Small intestine (tissue), 7 donors: ENCODE data around the gene OSBP2. TPM values are rescaled to one million over a fixed set of nuclear protein-coding genes. Genes with fewer than 3 reads are reported as not detected.

ENCODE experiments used
- DNase-seq, 2 donors: peaks; one replicate each; pipeline versions ENCODE4 v3.0.0 to v3.0.0-alpha.2; 2013
- FAIRE-seq: peaks from 2 replicates; lab custom pipeline; 2012; peaks lifted over from hg19 to GRCh38; lab: Jason Lieb, UNC
- H3K27ac ChIP-seq, 3 donors: one replicate each; pipeline ENCODE4 v1.5.1; 2013; ENCODE audit warnings: low read length in 2 of 3, mild to moderate bottlenecking in 2 of 3, control low read depth in 1 of 3, inconsistent platforms in 1 of 3, low read depth in 1 of 3, moderate library complexity in 1 of 3
- H3K27me3 ChIP-seq, 3 donors: one replicate each; pipeline ENCODE4 v1.6.1; 2013; ENCODE audit warnings: low read length in 3 of 3, inconsistent platforms in 1 of 3; ENCODE audit not compliant: control insufficient read depth in 3 of 3, insufficient read depth in 3 of 3
- H3K36me3 ChIP-seq, 3 donors: one replicate each; pipeline ENCODE4 v1.6.1; 2013; ENCODE audit warnings: low read length in 3 of 3, inconsistent platforms in 1 of 3, low read depth in 1 of 3, mild to moderate bottlenecking in 1 of 3, moderate library complexity in 1 of 3; ENCODE audit not compliant: control insufficient read depth in 3 of 3, insufficient read depth in 2 of 3
- H3K4me1 ChIP-seq, 3 donors: one replicate each; pipeline ENCODE4 v1.6.1; 2013; ENCODE audit warnings: low read length in 2 of 3, inconsistent platforms in 1 of 3, low read depth in 1 of 3, mild to moderate bottlenecking in 1 of 3, moderate library complexity in 1 of 3; ENCODE audit not compliant: control insufficient read depth in 3 of 3, insufficient read depth in 2 of 3
- H3K4me3 ChIP-seq, 3 donors: one replicate each; pipeline ENCODE4 v1.5.1; 2013; ENCODE audit warnings: low read length in 3 of 3, control low read depth in 1 of 3, inconsistent platforms in 1 of 3, low read depth in 1 of 3, mild to moderate bottlenecking in 1 of 3, moderate library complexity in 1 of 3
- H3K9me3 ChIP-seq, 2 donors: one replicate each; pipeline ENCODE4 v1.6.1; 2013; ENCODE audit warnings: low read depth in 1 of 2, low read length in 1 of 2; ENCODE audit not compliant: control insufficient read depth in 2 of 2, insufficient read depth in 1 of 2
- WGBS, 3 donors: extraction: QIAGEN DNeasy Blood & Tissue Kit; methylation state at CpG; one replicate each; pipeline ENCODE4 v1.1.7; 2013; 5-methylcytosine and 5-hydroxymethylcytosine counted together
- polyA plus RNA-seq, 4 donors: library from polyadenylated mRNA; stranded (reverse) in 3 of 4; unstranded in 1 of 4; fragments of 200-250 nt in 3 of 4; fragments of 120-200 nt in 1 of 4; gene quantifications; one replicate each; pipeline versions ENCODE4 v1.2.1 to v1.2.3, GENCODE V29; 2013
- donor health status: healthy with polysubstance abuse.
- donor health status: control.
- donor health status: control.
- donor health status: Bipolar disorder and iron deficiency.
- donor health status: healthy.

The OSBP2 gene
- polyA plus RNA-seq, 4 donors = 1.3 to 99.3 (median 1.8) TPM

GRCh38 chr22:30882184-30882717 is 187.6 kb downstream of the OSBP2 start:
- Histone ChIP-seq H3K27ac (peak overlapping the region; percentile 25 to 89 (median 27)), H3K36me3 (peaks cover 0 to 37% (median 0%) of the 10 kb centered on the region in 3 donors), H3K4me1 (peaks cover 0 to 78% (median 0%) of the 10 kb centered on the region in 3 donors), H3K27me3 (no peaks in the 10 kb centered on the region), H3K4me3 (peak overlapping the region in 1 of 3 donors; percentile 56), H3K9me3 (no peaks in the 10 kb centered on the region)
- DNase-seq (peak in 1 of 2 donors; percentile 51), FAIRE-seq (no peak)
- 36 to 66% (median 43%) methylated on average over 6 of the region's 6 CpGs for WGBS, 3 donors

DNA sequence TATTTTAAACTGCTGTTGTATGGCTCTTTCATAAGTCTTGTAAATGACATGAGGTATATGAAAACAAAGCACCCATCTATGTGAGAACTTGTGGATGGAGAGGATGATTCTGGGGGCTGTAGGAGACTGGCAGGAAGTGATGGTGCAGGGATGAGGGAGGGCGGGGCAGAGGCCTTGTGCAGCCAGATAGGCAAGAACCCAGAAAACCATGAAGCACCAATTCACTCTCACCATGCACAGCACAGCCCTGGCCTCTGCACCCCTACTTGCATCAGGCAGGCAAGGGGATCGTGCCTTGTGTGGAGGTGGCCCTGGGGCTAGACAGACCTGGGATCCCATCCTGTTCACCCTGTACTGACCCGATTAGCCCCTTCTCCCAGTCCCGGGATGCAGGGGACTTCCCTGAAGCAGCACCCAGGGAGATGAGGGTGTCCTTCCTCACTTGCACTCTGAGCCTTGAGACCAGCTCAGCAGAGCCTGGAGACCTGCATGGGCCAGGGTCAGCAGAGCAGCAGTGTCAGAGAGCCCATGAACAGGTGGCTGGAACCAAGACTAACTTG is 188.4 kb downstream of the OSBP2 start:
- Histone ChIP-seq H3K4me3 (peak overlapping the region in 1 of 3 donors; percentile 56), H3K9me3 (no peaks in the 10 kb centered on the region), H3K27ac (peak overlapping the region in 1 of 3 donors; percentile 89), H3K4me1 (peaks cover 0 to 73% (median 0%) of the 10 kb centered on the region in 3 donors), H3K27me3 (no peaks in the 10 kb centered on the region), H3K36me3 (peaks cover 0 to 45% (median 0%) of the 10 kb centered on the region in 3 donors)
- FAIRE-seq = no peak
- no peak for DNase-seq
- 88 to 94% (median 88%) methylated on average over 4 of the region's 4 CpGs for WGBS, 3 donors

GRCh38 chr22:30883586-30884145 is 189.0 kb downstream of the OSBP2 start:
- 92 to 97% (median 97%) methylated on average over 7 of the region's 7 CpGs for WGBS, 3 donors
- FAIRE-seq (no peak), DNase-seq (no peak)
- Histone ChIP-seq H3K4me3 (peak overlapping the region in 1 of 3 donors; percentile 56), H3K27me3 (no peaks in the 10 kb centered on the region), H3K9me3 (no peaks in the 10 kb centered on the region), H3K36me3 (peaks cover 0 to 51% (median 0%) of the 10 kb centered on the region in 3 donors), H3K4me1 (peaks cover 0 to 67% (median 0%) of the 10 kb centered on the region in 3 donors), H3K27ac (peak overlapping the region in 1 of 3 donors; percentile 89)

- DNase-seq = no peak
- no peaks in the 10 kb centered on the region for H3K9me3 ChIP-seq
These were observed 189.7 kb downstream of the OSBP2 start for GRCh38 chr22:30884211-30885000.

DNA sequence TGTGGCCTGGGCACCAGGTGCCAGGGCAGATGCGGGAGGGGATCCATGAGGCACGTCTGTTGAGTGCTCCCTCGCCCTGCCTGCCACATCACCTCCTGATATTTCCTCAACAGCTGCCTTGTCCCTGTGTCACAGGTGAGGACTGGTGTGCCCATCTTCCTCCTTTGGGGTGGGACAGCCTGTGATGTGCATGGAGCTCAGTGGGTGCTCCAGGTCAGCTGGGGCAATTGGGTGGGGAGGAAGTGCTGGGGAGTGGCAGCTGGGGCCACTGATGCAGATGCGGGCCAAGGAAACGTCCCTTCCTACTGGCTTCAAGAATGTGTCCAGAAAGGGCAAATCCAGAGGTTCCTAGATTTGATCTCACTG is 190.3 kb downstream of the OSBP2 start:
- H3K4me1 ChIP-seq = peaks cover 0 to 64% (median 0%) of the 10 kb centered on the region in 3 donors
- no peaks in the 10 kb centered on the region for H3K27me3 ChIP-seq
- no peak for DNase-seq
- no peak for FAIRE-seq
- WGBS, 3 donors = 75 to 77% (median 75%) methylated on average over 5 of the region's 5 CpGs
- H3K9me3 ChIP-seq = no peaks in the 10 kb centered on the region
- no peak overlapping the region for H3K27ac ChIP-seq
- no peak overlapping the region for H3K4me3 ChIP-seq
- H3K36me3 ChIP-seq = peaks cover 0 to 64% (median 0%) of the 10 kb centered on the region in 3 donors

More at GRCh38 chr22:30884211-30885000, 189.7 kb downstream of the OSBP2 start:
- WGBS, 3 donors = 87 to 88% (median 88%) methylated on average over 16 to 18 of the region's 18 CpGs
- Histone ChIP-seq H3K4me3 (peak overlapping the region in 1 of 3 donors; percentile 56), H3K36me3 (peaks cover 0 to 59% (median 0%) of the 10 kb centered on the region in 3 donors), H3K4me1 (peaks cover 0 to 64% (median 0%) of the 10 kb centered on the region in 3 donors), H3K27ac (no peak overlapping the region), H3K27me3 (no peaks in the 10 kb centered on the region)
- no peak for FAIRE-seq

DNA sequence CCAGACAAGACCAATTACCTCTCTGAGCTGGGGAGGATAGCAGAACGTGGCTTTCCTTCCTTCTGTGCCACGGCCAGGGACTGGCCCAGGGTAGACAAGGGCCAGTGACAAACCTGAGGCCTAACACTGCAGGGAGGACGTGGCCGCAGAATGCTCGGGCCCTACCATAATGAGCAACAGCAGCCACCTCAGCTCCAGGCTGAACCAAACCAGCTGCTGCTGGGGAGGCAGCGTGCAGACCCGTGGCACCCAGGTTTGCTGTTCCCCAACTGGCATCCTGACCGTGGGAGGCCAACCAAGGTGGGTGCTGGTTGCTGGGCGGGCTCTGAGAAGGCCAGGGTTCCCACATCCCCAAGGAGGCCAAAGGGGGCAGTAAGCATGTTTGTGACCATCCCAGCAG is 190.9 kb downstream of the OSBP2 start:
- Histone ChIP-seq H3K4me1 (peaks cover 0 to 64% (median 0%) of the 10 kb centered on the region in 3 donors), H3K4me3 (no peak overlapping the region), H3K27me3 (no peaks in the 10 kb centered on the region), H3K27ac (no peak overlapping the region), H3K36me3 (peaks cover 0 to 68% (median 0%) of the 10 kb centered on the region in 3 donors), H3K9me3 (no peaks in the 10 kb centered on the region)
- DNase-seq (no peak), FAIRE-seq (no peak)
- 82 to 91% (median 90%) methylated on average over 9 of the region's 9 CpGs for WGBS, 3 donors

- Histone ChIP-seq H3K9me3 (no peaks in the 10 kb centered on the region), H3K36me3 (peaks cover 0 to 86% (median 0%) of the 10 kb centered on the region in 3 donors), H3K27ac (no peak overlapping the region), H3K4me1 (peaks cover 0 to 50% (median 0%) of the 10 kb centered on the region in 3 donors), H3K27me3 (no peaks in the 10 kb centered on the region), H3K4me3 (no peak overlapping the region)
- FAIRE-seq (no peak), DNase-seq (no peak)
- WGBS, 3 donors = 93 to 97% (median 95%) methylated on average over 11 of the region's 11 CpGs
These were observed 192.8 kb downstream of the OSBP2 start for GRCh38 chr22:30887453-30887852.

DNA sequence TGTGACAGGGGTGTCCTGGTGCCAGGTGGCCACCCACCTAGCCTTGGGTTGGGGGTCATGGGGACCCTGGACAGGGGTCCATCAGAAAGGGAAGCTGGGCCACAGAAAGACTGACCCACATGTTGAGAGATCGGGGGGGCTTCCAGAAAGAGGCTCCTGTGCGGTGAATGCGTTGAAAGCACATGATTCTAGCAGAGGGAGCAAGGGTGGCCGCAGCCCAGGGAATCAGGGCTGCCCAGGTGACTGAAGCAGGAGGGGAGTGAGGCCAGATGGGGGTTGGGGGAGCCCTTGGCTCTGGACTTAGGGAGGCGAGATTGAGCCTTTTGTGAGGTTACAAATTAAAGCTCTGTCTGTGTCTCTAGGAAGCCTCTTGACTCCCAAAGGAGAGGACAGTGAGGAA is 193.2 kb downstream of the OSBP2 start:
- DNase-seq (no peak), FAIRE-seq (no peak)
- no peaks in the 10 kb centered on the region for H3K27me3 ChIP-seq
- 92 to 99% (median 95%) methylated on average over 5 of the region's 5 CpGs for WGBS, 3 donors
- peaks cover 0 to 90% (median 0%) of the 10 kb centered on the region in 3 donors for H3K36me3 ChIP-seq
- H3K9me3 ChIP-seq = no peaks in the 10 kb centered on the region
- H3K4me3 ChIP-seq = no peak overlapping the region
- no peak overlapping the region for H3K27ac ChIP-seq
- peaks cover 0 to 47% (median 0%) of the 10 kb centered on the region in 3 donors for H3K4me1 ChIP-seq
